Nucleus accumbens (tissue), 56 donors: ENCODE results near the gene EFCAB13.

Experiments used
- DNase-seq, 56 donors: peaks; one replicate each; lab custom pipeline; 2025; lab: John Stamatoyannopoulos, UW

The EFCAB13 gene, protein sequence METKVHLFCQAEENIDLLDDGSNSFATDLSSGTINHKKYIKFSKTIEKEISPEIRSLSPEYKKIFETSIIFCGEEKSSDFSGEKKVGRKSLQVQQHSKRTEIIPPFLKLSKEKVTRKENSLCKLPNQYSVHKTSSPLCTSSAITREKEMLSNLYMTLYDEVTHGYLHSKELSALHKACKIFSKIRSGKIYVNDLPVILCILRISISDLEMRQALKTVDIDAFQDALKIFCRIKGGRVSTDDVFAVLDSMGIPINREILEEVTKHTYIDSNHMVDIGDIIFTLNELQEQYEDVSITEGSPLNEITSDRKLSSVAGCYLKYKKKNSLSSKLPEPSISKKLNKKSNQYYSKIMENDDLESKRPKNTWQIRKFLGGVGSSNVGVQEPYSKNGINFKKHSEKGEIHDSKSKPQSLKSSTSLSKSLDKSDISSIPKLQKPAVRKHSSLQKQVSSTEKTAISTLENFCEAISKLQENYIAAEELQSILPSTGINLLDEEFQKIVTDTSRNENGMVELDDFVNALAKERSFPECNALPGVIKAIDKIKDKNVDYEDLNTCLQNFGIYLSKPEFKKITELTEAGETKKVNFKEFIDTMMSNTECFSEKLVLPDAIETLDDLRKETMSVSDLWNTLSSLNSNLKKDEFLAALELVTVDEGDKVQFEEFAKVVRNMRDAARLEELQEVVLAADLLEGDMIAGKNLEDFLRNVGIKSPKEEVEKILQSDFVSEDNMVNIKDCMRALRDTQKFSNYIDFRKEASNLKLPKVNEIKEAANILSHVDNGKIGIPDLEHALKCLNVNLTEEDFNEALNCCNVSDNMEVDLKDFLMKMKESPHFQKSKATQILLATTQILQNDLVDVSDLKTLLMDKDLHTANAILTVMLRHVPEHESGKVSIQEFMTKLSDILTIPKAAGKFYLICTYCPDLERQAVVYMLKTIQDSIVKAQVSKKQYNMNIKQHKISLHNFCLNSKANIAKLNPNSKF

DNA sequence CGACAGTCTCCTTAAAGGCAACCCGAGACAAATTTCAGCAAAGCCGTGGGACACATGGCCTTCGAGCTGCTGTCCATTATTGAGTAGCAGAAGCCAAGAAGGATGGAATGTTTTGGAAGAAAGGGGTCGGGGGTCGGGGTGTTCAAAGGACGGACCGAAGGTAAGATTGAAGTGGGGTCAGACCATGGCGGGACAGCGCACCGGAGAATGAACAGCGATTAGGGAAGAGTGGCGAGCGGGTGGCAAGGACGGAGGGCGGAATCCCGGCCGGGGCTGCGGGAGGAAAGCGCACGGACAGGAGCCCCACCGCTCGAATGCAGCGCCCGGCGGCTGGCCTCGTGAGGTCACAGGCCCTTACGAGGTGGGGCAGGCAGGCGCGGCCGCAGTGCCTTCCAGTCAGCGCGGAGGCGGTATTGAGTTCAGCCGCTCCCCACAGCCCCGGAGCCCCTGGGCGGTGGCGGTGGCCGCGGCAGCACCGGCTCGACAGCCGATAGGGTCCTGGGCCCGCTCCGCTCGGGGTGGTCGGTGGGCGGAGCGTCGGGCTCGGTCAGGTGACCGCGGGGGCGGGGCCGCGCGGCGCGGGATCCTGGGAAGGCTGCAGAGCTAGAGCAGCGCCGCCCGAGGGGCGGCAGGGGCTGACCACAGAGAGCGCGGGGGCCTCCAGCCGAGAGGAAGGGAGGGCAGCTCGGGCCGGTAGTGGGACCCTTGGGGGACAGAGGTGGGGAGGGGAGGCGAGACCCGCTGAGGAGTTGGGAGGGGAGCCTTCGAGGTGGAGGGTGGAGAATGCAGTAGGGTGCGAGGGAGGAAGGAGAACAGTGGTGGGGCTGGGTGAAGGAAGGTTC, at the start of gene EFCAB13:
EFCAB13 (plus strand) TSS at position 574 of the 842 bp plus-strand sequence. CDS start 4,399 bp downstream, outside the sequence.
- DNase-seq: peak in 43 of 56 donors; percentile 4 to 74 (median 40)

DNA sequence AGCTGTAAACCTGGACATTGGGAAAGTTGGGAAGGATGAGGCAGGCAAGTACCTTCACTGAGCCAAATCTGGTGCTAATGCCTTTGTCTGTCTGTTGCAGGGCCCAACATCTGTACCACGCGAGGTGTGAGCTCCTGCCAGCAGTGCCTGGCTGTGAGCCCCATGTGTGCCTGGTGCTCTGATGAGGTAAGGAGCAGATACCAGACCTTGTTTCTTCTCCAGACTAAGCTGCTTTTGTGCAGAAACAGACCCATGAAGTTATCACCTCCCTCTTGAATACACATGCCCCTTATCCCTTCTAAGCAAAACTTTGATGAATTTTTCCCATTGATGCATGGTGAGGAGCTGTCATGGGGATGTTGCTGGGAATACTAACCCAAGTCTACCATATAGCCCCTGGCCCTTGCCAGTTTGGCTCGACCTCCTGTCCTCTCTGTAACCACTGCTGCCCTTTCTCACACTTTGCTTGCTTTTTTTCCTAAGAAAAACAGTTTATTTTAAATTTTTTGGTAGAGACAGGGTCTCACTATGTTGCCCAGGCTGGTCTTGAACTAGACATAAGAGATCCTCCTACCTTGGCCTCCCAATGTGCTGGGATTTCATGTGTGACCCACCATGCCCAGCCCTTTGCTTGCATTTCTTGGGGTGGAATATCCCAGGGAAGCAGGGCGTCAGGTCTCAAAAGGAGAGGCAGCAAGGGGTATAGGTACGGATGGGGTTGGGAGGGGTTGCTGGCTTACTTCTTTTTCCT, 49.3 kb upstream of the EFCAB13 start:
- no peak for DNase-seq

GRCh38 chr17:47275245-47275984, 48.3 kb upstream of the EFCAB13 start:
- DNase-seq: peak in 1 of 56 donors; percentile 7

DNA sequence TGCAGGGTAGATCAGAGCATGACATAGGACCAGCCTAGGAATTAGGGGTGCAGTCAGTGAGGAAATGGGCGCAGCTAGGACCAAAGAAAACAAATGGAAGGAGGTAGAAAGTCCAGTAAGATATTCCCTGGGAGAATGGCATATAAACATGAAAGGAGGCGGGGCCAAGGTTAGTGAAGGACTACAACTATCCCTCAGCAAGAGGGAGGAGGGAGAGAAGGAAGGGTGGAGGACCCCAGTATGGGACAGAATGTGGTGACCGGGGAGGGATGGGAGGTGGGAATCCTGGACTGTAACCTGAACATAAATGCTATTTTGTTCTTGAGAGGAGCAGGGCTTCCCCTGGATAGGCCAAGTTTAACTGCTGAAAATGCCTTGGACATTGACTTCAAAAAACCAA, 47.3 kb upstream of the EFCAB13 start:
- no peak for DNase-seq

DNA sequence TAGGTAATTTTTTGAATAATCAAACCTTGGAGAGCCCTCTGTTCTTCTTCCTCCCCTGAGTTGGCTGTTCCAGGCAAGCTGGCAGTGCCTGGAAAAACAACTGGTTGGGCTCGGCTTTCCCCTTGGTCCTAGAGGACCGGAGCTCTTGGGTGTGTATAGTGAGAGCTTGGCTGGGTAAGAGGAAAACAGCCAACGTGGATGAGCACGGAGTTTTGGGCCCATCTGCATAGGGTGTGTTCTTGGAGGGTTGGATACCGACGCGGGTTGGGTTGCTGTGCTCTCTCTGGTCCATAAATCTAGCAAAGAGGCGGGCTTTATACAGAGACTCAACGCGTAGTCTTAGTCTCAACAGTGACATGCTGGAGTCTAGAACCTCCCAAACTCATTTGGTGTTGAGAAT, 46.9 kb upstream of the EFCAB13 start:
- DNase-seq: peak in 12 of 56 donors; percentile 2 to 27 (median 12)

GRCh38 chr17:47277921-47278320, 45.8 kb upstream of the EFCAB13 start:
- DNase-seq: no peak

- DNase-seq: no peak
These were observed 45.2 kb upstream of the EFCAB13 start for GRCh38 chr17:47278561-47278960.

DNA sequence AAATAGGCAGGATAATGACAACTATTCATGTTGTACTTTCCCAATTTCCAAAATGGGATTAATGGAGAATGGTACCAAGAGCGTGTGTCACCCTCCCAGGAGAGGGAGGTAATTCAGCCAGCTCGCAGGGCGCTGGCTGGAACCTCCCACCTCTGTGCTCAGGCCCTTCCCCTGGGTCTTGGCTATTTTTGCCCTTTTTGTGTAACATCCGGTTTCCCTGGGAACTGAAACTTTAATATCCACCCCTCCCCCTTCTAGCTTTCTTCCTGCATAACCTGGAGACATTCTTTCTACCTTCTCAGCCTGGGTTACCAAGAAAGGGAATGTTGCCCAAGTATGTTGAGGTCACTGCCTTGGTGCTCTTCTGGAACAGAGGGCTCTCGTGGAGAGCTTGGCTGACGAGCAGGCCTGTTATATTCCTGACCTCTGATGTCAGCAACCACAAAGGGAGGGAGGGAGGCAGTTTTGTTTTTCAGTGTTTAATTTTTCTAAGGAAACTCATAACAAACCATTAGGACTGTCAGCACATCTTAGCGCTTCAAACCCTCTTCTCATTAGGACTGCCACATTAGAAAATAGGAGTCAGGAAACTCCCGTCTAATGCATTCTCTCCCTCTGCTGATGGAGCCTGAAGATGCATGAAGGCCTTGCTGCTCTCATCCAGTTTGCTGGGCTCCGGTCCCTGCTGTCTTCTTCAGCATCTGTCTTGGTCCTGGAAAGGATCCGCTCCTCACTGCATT, 44.5 kb upstream of the EFCAB13 start:
- DNase-seq: peak in 4 of 56 donors; percentile 2 to 15 (median 6)

- DNase-seq: no peak
These were observed 43.5 kb upstream of the EFCAB13 start for GRCh38 chr17:47280072-47280811.

GRCh38 chr17:47281216-47281615, 42.5 kb upstream of the EFCAB13 start:
- no peak for DNase-seq

DNA sequence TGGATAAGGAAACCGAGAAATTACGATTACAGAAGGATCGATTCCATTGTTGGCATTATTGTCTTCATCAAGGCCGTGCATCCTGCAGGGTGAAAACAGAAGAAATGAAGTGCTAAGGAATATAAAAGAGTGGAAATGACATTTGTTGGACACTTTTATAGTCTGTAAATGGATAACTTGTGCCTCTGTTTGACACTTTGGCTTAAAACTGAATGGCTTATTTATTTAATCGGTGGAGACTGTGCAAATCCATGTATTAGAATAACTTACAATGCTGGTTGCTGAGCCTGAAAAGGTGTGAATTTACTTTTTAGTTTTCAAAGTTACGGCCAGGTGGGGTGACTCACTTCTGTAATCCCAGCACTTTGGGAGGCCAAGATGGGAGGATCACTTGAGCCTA, 38.8 kb upstream of the EFCAB13 start:
- no peak for DNase-seq

GRCh38 chr17:47286198-47286914, 37.4 kb upstream of the EFCAB13 start:
- DNase-seq: no peak

DNA sequence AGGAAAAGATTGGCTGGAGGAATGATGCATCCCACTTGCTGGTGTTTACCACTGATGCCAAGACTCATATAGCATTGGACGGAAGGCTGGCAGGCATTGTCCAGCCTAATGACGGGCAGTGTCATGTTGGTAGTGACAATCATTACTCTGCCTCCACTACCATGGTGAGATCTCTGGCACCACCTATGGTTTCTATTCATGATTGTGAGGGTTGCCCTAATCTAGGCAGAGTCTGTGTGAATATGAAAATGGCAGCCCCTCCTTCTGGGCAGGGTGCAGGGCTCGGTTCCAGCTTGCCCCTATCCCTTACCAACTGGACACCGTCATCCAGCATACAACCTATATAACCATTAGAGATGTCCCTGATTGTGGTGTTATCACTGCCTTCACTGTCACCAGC, 36.7 kb upstream of the EFCAB13 start:
- no peak for DNase-seq

DNA sequence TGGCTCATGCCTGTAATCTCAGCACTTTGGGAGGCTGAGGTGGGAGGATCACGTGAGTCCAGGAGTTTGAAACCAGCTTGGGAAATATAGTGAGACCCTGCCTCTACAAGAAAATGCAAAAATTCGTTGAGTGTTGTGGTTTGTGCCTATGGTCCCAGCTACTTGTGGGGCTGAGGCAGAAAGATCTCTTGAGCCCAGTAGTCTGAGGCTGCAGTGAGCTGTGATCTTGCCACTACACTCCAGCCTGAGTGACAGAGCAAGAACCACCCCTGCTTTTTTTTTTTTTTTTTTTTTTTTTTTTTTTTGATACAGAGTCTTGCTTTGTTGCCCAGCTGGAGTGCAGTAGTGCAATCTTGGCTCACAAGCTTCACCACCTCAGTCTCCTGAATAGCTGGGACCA, 36.1 kb upstream of the EFCAB13 start:
- no peak for DNase-seq

GRCh38 chr17:47288531-47289116, 35.1 kb upstream of the EFCAB13 start:
- DNase-seq: no peak

DNA sequence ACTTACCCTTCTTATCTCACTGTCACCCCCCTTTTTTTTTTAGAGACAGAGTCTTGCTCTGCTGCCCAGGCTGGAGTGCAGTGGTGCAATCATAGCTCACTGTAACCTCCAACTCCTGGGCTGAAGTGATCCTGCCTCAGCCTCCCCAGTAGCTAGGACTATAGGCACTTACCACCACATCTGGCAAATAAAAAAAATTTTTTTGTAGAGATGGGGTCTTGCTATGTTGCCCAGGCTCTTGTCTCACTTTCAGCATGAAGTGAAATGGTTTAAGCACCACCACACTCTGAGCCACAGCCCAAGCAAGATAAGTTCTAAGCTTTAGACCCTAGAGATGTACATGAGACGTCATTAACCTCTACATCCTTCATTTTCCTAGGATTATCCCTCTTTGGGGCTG, 34.5 kb upstream of the EFCAB13 start:
- no peak for DNase-seq
